ENCODE results near the gene METTL5. TPM values are rescaled to one million over a fixed set of nuclear protein-coding genes. Genes with fewer than 3 reads are reported as not detected.
"Not testable (repeated sequence)": the region's sequence is repeated elsewhere in the genome, so short reads cannot be mapped to it uniquely, and the experiment has no call there.

METTL5 gene
- total RNA-seq: 10 to 100 TPM; 12.5 to 28.3 TPM

DNA sequence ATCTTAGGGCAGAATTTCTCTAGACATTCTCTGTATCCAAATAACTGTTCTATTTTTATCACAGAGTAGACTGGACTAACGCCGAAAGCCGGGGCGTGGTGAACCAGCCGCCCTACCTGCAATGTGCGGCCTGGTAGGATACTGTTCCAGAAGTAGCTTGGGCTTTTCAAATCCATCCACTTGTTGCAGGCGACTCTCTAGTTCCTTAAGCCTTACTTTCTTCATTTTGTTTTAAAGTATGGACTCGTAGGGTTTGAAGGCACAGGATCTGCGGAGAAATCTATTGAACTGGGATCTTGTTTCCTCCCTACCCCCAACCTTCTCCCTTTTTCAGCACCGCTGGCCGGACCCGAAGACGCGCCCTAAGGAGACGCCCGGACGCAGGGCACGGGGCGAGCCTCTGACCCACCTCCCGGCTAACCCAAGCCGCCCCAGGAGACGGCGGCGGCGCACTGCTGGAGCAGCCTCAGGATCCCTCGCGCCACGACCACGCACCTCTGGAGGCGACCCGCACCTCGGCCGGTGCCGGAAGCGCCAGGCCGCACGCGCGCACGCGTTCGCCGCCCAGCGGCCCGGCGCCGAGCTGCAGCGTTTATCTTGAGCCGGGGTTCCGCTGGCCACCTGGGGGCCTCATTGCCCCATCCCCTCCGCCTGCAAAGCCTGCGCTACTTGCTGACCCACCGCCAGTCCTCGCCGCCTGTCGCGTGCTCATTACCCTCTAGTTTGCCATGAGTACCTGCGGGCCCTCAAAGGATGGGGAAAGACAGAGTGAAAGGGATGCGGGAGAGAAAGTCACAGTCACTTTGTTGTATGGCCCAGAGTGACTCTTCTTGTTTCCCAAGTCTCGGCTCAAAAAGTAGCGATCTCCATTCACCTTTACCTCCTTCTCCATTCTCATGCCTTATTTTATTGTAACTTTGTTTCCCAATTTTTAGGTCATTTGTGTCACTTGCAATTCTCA is at the start of gene METTL5:
METTL5 (minus strand) TSS at position 533 of the 961 bp plus-strand sequence; CDS start at position 225, 308 bp downstream.
- peak; percentile 78 to 86 (median 80) for DNase-seq
- Histone ChIP-seq H3K27ac (peak within 1 kb of the TSS; percentile 61 to 82 (median 74)), H3K27me3 (no peaks in the 10 kb centered on the region), H3K9me3 (no peaks in the 10 kb centered on the region), H3K4me1 (peaks cover 39% of the 10 kb centered on the region), H3K4me3 (peak within 1 kb of the TSS; percentile 28 to 85), H3K36me3 (replicated peaks in 1 of 2; ENCODE audit: insufficient read depth in 1 of 2, low read depth in 2 of 2) (no peaks in the 10 kb centered on the region)
- ATAC-seq: peak; percentile 72
- peak; percentile 61 to 76 (median 72) for TF ChIP-seq POLR2A (IDR thresholded peaks at IDR 0.05)
- TF ChIP-seq, protein P1, sequence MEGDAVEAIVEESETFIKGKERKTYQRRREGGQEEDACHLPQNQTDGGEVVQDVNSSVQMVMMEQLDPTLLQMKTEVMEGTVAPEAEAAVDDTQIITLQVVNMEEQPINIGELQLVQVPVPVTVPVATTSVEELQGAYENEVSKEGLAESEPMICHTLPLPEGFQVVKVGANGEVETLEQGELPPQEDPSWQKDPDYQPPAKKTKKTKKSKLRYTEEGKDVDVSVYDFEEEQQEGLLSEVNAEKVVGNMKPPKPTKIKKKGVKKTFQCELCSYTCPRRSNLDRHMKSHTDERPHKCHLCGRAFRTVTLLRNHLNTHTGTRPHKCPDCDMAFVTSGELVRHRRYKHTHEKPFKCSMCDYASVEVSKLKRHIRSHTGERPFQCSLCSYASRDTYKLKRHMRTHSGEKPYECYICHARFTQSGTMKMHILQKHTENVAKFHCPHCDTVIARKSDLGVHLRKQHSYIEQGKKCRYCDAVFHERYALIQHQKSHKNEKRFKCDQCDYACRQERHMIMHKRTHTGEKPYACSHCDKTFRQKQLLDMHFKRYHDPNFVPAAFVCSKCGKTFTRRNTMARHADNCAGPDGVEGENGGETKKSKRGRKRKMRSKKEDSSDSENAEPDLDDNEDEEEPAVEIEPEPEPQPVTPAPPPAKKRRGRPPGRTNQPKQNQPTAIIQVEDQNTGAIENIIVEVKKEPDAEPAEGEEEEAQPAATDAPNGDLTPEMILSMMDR (IDR thresholded peaks at IDR 0.05): peak; percentile 80 to 99 (median 92)
- WGBS, 2 donors: 2 to 4% methylated on average over 31 to 57 of the region's 61 CpGs
- intact Hi-C loops (cut with DNase I): loop anchor here (10.0 kb wide), 1 partner anchor 100 kb away; no protein-coding TSS in a partner anchor

DNA sequence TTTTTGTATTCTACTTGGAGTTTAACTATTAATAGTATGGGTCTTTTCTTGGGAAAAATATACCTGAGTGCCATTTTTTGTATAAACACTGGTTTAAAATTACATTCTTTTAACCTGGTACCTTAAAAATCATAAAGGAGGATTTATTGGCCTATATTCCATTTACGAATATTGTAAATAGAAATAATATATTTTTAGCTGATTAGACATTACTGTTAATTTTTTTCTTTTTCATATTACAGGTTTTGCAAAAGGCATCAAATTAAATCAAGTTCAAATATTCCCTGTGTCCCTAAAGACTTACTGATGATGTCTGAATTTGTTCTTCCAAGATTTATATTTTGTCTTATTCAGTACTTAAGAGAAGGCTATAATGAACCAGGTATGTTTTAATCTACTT is 47.3 kb upstream of the METTL5 start:
- 92 to 95% methylated on average over 1 of the region's 1 CpG for WGBS, 2 donors
- no peaks in the 10 kb centered on the region for H3K27me3 ChIP-seq
- no peaks in the 10 kb centered on the region for H3K4me1 ChIP-seq
- H3K4me3 ChIP-seq: no peak overlapping the region
- TF ChIP-seq POLR2A (IDR thresholded peaks at IDR 0.05): no peak
- TF ChIP-seq, protein P1 (IDR thresholded peaks at IDR 0.05): no peak
- ATAC-seq: no peak
- H3K9me3 ChIP-seq: no peaks in the 10 kb centered on the region
- H3K27ac ChIP-seq: no peak overlapping the region
- intact Hi-C loops (cut with DNase I): no loop called here
- H3K36me3 ChIP-seq (replicated peaks in 1 of 2; ENCODE audit: insufficient read depth in 1 of 2, low read depth in 2 of 2): no peaks in the 10 kb centered on the region
- no peak for DNase-seq

DNA sequence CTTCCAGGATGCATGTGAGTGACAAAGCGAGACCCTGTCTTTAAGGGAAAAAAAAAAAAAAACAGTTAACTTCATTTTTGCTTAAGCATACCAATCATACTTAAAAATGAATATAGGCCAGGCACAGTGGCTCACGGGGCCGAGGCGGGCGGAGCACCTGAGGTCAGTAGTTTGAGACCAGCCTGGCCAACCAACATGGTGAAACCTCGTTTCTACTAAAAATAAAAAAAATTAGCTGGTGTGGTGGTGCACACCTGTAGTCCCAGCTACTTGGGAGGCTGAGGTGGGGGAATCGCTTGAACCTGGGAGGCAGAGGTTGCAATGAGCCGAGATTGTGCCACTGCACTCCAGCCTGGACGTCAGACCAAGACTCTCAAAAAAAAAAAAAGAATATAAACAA is 46.7 kb upstream of the METTL5 start:
- H3K4me3 ChIP-seq; H3K27me3 ChIP-seq; intact Hi-C loops (cut with DNase I); ATAC-seq; H3K36me3 ChIP-seq (replicated peaks in 1 of 2; ENCODE audit: insufficient read depth in 1 of 2, low read depth in 2 of 2); H3K4me1 ChIP-seq; H3K9me3 ChIP-seq; DNase-seq; H3K27ac ChIP-seq: not testable (repeated sequence)
- 91% methylated on average over 9 of the region's 9 CpGs for WGBS, 2 donors

DNA sequence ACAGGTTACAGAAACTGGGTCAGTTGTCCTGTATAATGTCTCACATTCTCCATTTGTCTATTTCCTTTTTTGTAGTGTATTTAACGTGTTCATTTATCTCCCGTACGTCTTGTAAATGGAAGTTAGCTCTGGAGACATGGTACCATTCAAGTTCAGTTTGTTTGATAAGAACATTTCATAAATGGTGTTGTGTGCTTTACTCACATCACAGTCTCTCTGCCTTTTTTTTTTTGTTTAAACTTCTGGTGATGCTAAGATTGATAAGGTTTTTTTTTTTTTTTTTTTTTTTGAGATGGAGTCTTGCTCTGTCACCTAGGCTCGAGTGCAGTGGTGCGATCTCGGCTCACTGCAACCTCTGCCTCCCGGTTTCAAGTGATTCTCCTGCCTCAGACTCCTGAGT is 44.2 kb upstream of the METTL5 start:
- H3K27me3 ChIP-seq: no peaks in the 10 kb centered on the region
- no peak overlapping the region for H3K4me3 ChIP-seq
- intact Hi-C loops (cut with DNase I): no loop called here
- H3K27ac ChIP-seq: no peak overlapping the region
- no peak for ATAC-seq
- no peaks in the 10 kb centered on the region for H3K36me3 ChIP-seq (replicated peaks in 1 of 2; ENCODE audit: insufficient read depth in 1 of 2, low read depth in 2 of 2)
- no peak for TF ChIP-seq POLR2A (IDR thresholded peaks at IDR 0.05)
- TF ChIP-seq, protein P1 (IDR thresholded peaks at IDR 0.05): no peak
- H3K9me3 ChIP-seq: no peaks in the 10 kb centered on the region
- no peaks in the 10 kb centered on the region for H3K4me1 ChIP-seq
- 89 to 95% methylated on average over 7 of the region's 7 CpGs for WGBS, 2 donors
- DNase-seq: no peak

DNA sequence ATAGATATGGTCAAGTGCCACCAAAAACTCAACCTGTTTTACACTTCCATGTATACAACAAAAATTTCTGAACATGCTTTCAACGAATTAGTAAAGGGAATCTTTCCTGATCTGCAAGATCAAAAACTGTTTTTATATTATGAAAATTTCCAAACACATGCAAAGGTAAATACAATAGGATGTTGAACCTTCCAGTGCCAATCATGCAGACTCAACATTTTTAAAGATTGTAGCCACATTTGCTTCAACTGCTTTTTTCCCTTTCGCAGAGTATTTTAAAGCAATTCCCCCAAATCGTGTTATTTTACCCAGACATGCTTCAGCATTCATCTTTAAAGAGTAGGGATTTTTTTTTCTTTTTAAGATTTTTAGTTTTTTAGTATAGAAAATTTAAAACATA is 42.9 kb upstream of the METTL5 start:
- TF ChIP-seq POLR2A (IDR thresholded peaks at IDR 0.05): no peak
- TF ChIP-seq, protein P1 (IDR thresholded peaks at IDR 0.05): no peak
- Histone ChIP-seq H3K4me1 (peaks cover 7% of the 10 kb centered on the region), H3K36me3 (replicated peaks in 1 of 2; ENCODE audit: insufficient read depth in 1 of 2, low read depth in 2 of 2) (no peaks in the 10 kb centered on the region), H3K27me3 (no peaks in the 10 kb centered on the region), H3K4me3 (no peak overlapping the region), H3K27ac (no peak overlapping the region), H3K9me3 (no peaks in the 10 kb centered on the region)
- no peak for DNase-seq
- 81 to 84% methylated on average over 3 of the region's 3 CpGs for WGBS, 2 donors
- intact Hi-C loops (cut with DNase I): no loop called here
- no peak for ATAC-seq

DNA sequence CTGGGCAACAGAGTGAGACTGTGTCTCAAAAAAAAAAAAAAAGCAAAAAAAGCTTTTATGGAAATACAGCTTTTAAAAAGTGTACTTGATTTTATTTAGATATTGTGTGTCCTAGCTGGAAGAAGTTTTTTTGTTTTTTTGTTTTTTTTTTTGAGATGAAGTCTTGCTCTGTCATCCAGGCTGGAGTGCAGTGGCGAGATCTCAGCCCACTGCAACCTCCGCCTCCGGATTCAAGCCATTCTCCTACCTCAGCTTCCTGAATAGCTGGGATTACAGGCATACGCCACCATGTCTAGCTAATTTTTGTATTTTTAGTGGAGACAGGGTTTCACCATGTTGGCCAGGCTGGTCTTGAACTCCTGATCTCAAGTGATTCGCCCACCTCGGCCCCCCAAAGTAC is 41.5 kb upstream of the METTL5 start:
- H3K36me3 ChIP-seq (replicated peaks in 1 of 2; ENCODE audit: insufficient read depth in 1 of 2, low read depth in 2 of 2); H3K4me1 ChIP-seq; intact Hi-C loops (cut with DNase I); H3K27ac ChIP-seq; H3K4me3 ChIP-seq; DNase-seq; H3K27me3 ChIP-seq; H3K9me3 ChIP-seq; ATAC-seq: not testable (repeated sequence)
- WGBS, 2 donors: 97 to 99% methylated on average over 6 of the region's 6 CpGs
